Uterus (tissue), 4 donors: ENCODE results near the gene SLC30A2. TPM values are rescaled to one million over a fixed set of nuclear protein-coding genes. Genes with fewer than 3 reads are reported as not detected.

Experiments used
- DNase-seq, 2 donors: peaks; one replicate each; pipeline ENCODE4 v3.0.0-alpha.2; 2019 to 2020
- H3K27ac ChIP-seq, 2 donors: fragments of 200-600 bp; sonication (generic); 1 replicate in 1 of 2; 2 replicates in 1 of 2; pipeline ENCODE4 v1.5.1; 2016 to 2018
- H3K27me3 ChIP-seq, 2 donors: fragments of 200-600 bp; sonication (generic); one replicate each; pipeline ENCODE4 v1.5.1; 2018 to 2019; ENCODE audit warnings: control low read depth in 1 of 2
- H3K36me3 ChIP-seq, 2 donors: fragments of 200-600 bp; sonication (generic); one replicate each; pipeline ENCODE4 v1.5.1; 2019; ENCODE audit warnings: control low read depth in 1 of 2
- H3K4me1 ChIP-seq, 2 donors: fragments of 200-600 bp; sonication (generic); one replicate each; pipeline ENCODE4 v1.5.1; 2018 to 2019; ENCODE audit warnings: control low read depth in 1 of 2
- H3K4me3 ChIP-seq, 2 donors: fragments of 200-600 bp; sonication (generic); 1 replicate in 1 of 2; 2 replicates in 1 of 2; pipeline ENCODE4 v1.5.1; 2018 to 2019; ENCODE audit warnings: mild to moderate bottlenecking in 1 of 2
- H3K9me3 ChIP-seq, 2 donors: fragments of 200-600 bp; sonication (generic); one replicate each; pipeline ENCODE4 v1.5.1; 2019; ENCODE audit warnings: control low read depth in 1 of 2
- CTCF ChIP-seq, 4 experiments: fragments of 200-600 bp in 2 of 4; fragments of 450-650 bp in 2 of 4; sonication (generic) in 2 of 4; IDR thresholded peaks; one replicate each; pipeline ENCODE4 v1.5.1; 2016 to 2019; ENCODE audit warnings: antibody characterized with exemption in 4 of 4, mild to moderate bottlenecking in 2 of 4, moderate library complexity in 1 of 4
- POLR2A ChIP-seq, 2 donors: fragments of 450-650 bp; IDR thresholded peaks; one replicate each; pipeline ENCODE4 v1.6.1; 2016; ENCODE audit warnings: antibody characterized with exemption in 2 of 2, mild to moderate bottlenecking in 1 of 2, moderate library complexity in 1 of 2
- intact Hi-C: fragments of 100-400 bp; cut with DNase I; formaldehyde crosslinking; loops from one replicate; pipeline ENCODE4 v1.15.1; 2023; ENCODE audit warnings: low total_unique reads
- total RNA-seq, 4 donors: library from RNA; depleted of rRNA in 3 of 4; stranded (reverse); fragments of >200 nt in 3 of 4; gene quantifications; one replicate each; pipeline versions ENCODE4 v1.1.0 to v1.2.4, GENCODE V29; 2014 to 2023
- donor health status: DM: yes; HTN: yes; CAD: no.

The SLC30A2 gene
- total RNA-seq, 4 donors from 2014 or later, result 0.07 to 0.49 TPM; not detected in 2

GRCh38 chr1:26070296-26070962 is 24.5 kb upstream of the SLC30A2 start:
- no peaks in the 10 kb centered on the region for H3K27me3 ChIP-seq
- intact Hi-C loops, result no loop called here
- no peak for TF ChIP-seq CTCF (IDR thresholded peaks at IDR 0.05)
- TF ChIP-seq POLR2A (IDR thresholded peaks at IDR 0.05), result no peak
- no peaks in the 10 kb centered on the region for H3K36me3 ChIP-seq
- no peaks in the 10 kb centered on the region for H3K9me3 ChIP-seq
- H3K4me1 ChIP-seq, result no peaks in the 10 kb centered on the region
- no peak overlapping the region for H3K4me3 ChIP-seq
- no peak overlapping the region for H3K27ac ChIP-seq
- no peak for DNase-seq

GRCh38 chr1:26069941-26070295 is 24.0 kb upstream of the SLC30A2 start:
- Histone ChIP-seq H3K27me3 (no peaks in the 10 kb centered on the region), H3K4me1 (no peaks in the 10 kb centered on the region), H3K9me3 (no peaks in the 10 kb centered on the region), H3K4me3 (no peak overlapping the region), H3K36me3 (no peaks in the 10 kb centered on the region), H3K27ac (no peak overlapping the region)
- no peak for DNase-seq
- intact Hi-C loops, result no loop called here
- TF ChIP-seq CTCF (IDR thresholded peaks at IDR 0.05) (no peak), POLR2A (IDR thresholded peaks at IDR 0.05) (no peak)

GRCh38 chr1:26067432-26067911 is 21.6 kb upstream of the SLC30A2 start, which contains the start of gene TRIM63:
Gene TRIM63, minus strand, starts transcription at chr1:26067630. Its CDS starts 136 bp downstream, at chr1:26067494.
- Histone ChIP-seq H3K36me3 (no peaks in the 10 kb centered on the region), H3K27me3 (no peaks in the 10 kb centered on the region), H3K9me3 (no peaks in the 10 kb centered on the region), H3K4me3 (no peak within 1 kb of the TSS), H3K27ac (peak within 1 kb of the TSS; percentile 70 to 73), H3K4me1 (no peaks in the 10 kb centered on the region)
- peak; percentile 27 to 52 for DNase-seq
- intact Hi-C loops, result no loop called here
- TF ChIP-seq POLR2A (IDR thresholded peaks at IDR 0.05) (no peak), CTCF (IDR thresholded peaks at IDR 0.05) (no peak)

GRCh38 chr1:26066857-26067256 is 20.9 kb upstream of the SLC30A2 start:
- Histone ChIP-seq H3K4me3 (no peak overlapping the region), H3K27me3 (no peaks in the 10 kb centered on the region), H3K4me1 (no peaks in the 10 kb centered on the region), H3K36me3 (no peaks in the 10 kb centered on the region), H3K27ac (peak overlapping the region; percentile 70 to 73), H3K9me3 (no peaks in the 10 kb centered on the region)
- intact Hi-C loops, result no loop called here
- TF ChIP-seq POLR2A (IDR thresholded peaks at IDR 0.05) (no peak), CTCF (IDR thresholded peaks at IDR 0.05) (no peak)
- peak; percentile 50 to 66 for DNase-seq

- peak overlapping the region; percentile 70 to 73 for H3K27ac ChIP-seq
- no peaks in the 10 kb centered on the region for H3K27me3 ChIP-seq
- H3K4me1 ChIP-seq, result no peaks in the 10 kb centered on the region
- intact Hi-C loops, result no loop called here
- no peak for DNase-seq
- TF ChIP-seq POLR2A (IDR thresholded peaks at IDR 0.05) (no peak), CTCF (IDR thresholded peaks at IDR 0.05) (no peak)
- H3K4me3 ChIP-seq, result no peak overlapping the region
- H3K9me3 ChIP-seq, result no peaks in the 10 kb centered on the region
- H3K36me3 ChIP-seq, result no peaks in the 10 kb centered on the region
These were observed 20.2 kb upstream of the SLC30A2 start for GRCh38 chr1:26066160-26066559.
